ENCODE measurements around the gene TIA1.
"Not testable (repeated sequence)": the region's sequence is repeated elsewhere in the genome, so short reads cannot be mapped to it uniquely, and the experiment has no call there.

TIA1 gene

DNA sequence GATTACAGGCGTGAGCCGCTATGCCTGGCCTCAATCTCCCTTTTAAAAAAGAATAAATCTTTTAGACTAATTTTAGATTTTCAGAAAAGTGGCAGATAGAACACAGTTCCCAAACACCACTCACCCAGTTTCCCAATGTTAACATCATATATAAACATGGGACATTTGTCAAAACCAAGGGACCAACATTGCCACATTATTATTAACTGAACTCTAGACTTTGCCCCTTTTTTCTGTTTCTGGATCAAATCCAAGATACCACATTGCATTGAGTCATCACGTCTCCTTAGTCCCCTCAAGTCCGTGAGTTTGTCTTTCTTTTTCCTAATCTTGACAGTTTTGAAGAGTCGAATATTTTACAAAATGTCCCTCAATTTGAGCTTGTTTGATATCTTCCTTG is 60.0 kb downstream of the TIA1 start:
- H3K27me3 ChIP-seq (ENCODE audit: control insufficient read depth, insufficient read depth, low read length): no peaks in the 10 kb centered on the region
- H3K27ac ChIP-seq (ENCODE audit: low read length): no peak overlapping the region
- no peak overlapping the region for H3K4me3 ChIP-seq (ENCODE audit: low read length)
- H3K4me1 ChIP-seq (ENCODE audit: control insufficient read depth, low read depth, low read length): peaks cover 6% of the 10 kb centered on the region
- no peaks in the 10 kb centered on the region for H3K9me3 ChIP-seq (ENCODE audit: control insufficient read depth, low read depth, low read length)
- H3K36me3 ChIP-seq (ENCODE audit: control insufficient read depth, low read depth, low read length): no peaks in the 10 kb centered on the region
- H3K9ac ChIP-seq (ENCODE audit: low read length): no peak overlapping the region

DNA sequence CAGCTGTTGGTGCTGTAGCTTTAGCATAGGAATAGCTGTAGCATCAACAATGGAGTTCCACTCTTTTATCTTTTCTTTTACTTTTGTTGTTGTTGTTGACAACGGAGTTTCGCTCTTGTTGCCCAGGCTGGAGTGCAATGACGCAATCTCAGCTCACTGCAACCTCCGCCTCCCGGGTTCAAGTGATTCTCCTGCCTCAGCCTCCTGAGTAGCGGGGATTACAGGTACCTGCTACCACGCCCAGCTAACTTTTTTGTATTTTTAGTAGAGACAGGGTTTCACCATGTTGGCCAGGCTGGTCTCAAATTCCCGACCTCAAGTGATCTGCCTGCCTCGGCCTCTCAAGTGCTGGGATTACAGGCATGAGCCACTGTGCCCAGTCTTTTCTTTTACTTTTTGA is 61.3 kb downstream of the TIA1 start:
- not testable (repeated sequence) for H3K9ac ChIP-seq (ENCODE audit: low read length); H3K9me3 ChIP-seq (ENCODE audit: control insufficient read depth, low read depth, low read length); H3K27ac ChIP-seq (ENCODE audit: low read length)

DNA sequence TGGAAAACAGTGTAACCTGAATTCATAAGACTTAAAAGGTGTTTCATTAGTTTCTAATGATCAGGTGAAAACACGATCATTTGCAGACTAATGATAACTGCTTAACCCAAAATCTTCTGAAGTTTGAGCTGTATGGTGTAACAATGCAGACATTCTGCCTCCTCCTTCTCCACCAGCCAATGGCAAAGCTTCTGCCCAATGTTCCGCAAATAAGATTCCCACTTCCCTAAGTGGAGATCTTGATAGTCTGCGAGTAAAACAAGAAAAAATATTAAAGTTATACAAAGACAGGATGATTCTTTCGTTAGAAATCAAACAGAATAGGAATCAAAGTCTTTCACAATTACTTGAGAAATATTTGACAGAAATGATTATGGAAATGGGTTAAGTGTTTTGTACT is 65.7 kb downstream of the TIA1 start:
- H3K27ac ChIP-seq (ENCODE audit: low read length): no peak overlapping the region
- H3K36me3 ChIP-seq (ENCODE audit: control insufficient read depth, low read depth, low read length): peaks cover 12% of the 10 kb centered on the region
- H3K9ac ChIP-seq (ENCODE audit: low read length): no peak overlapping the region
- H3K27me3 ChIP-seq (ENCODE audit: control insufficient read depth, insufficient read depth, low read length): no peaks in the 10 kb centered on the region
- H3K4me1 ChIP-seq (ENCODE audit: control insufficient read depth, low read depth, low read length): no peaks in the 10 kb centered on the region
- no peak overlapping the region for H3K4me3 ChIP-seq (ENCODE audit: low read length)
- H3K9me3 ChIP-seq (ENCODE audit: control insufficient read depth, low read depth, low read length): no peaks in the 10 kb centered on the region

More for the DNA sequence above, 61.3 kb downstream of the TIA1 start:
- not testable (repeated sequence) for H3K36me3 ChIP-seq (ENCODE audit: control insufficient read depth, low read depth, low read length); H3K4me3 ChIP-seq (ENCODE audit: low read length); H3K27me3 ChIP-seq (ENCODE audit: control insufficient read depth, insufficient read depth, low read length); H3K4me1 ChIP-seq (ENCODE audit: control insufficient read depth, low read depth, low read length)

DNA sequence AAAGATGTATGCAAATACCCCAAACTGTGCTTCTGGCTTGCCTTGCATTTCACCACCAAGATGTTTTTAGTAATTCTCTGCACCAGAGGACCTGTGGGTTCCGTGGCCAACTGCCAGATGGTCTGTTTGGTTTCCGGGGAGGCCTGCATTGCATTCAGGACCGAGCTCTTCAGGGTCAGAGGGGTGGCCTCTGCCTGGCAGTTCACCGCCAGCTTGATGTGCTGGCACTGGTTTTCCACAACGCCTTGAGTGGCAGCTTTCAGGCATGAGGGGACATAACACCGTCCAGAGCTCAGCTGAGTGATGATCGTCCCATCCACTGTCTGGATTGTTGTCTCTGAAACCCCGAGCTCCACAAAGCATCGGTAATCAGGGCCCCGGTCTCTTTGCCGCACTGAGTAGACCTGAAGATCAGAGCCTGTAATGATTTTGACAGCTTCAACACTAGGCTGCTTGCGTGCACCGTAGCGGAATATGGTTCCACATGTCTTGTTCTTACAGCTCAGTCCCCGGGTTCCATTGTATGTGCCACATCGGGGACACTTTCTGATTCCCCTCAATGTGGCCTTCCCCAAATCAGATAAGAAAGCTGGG is 67.0 kb downstream of the TIA1 start:
- Histone ChIP-seq H3K9me3 (ENCODE audit: control insufficient read depth, low read depth, low read length) (no peaks in the 10 kb centered on the region), H3K4me3 (ENCODE audit: low read length) (no peak overlapping the region), H3K27me3 (ENCODE audit: control insufficient read depth, insufficient read depth, low read length) (no peaks in the 10 kb centered on the region), H3K36me3 (ENCODE audit: control insufficient read depth, low read depth, low read length) (peaks cover 12% of the 10 kb centered on the region), H3K27ac (ENCODE audit: low read length) (no peak overlapping the region), H3K9ac (ENCODE audit: low read length) (no peak overlapping the region), H3K4me1 (ENCODE audit: control insufficient read depth, low read depth, low read length) (no peaks in the 10 kb centered on the region)

DNA sequence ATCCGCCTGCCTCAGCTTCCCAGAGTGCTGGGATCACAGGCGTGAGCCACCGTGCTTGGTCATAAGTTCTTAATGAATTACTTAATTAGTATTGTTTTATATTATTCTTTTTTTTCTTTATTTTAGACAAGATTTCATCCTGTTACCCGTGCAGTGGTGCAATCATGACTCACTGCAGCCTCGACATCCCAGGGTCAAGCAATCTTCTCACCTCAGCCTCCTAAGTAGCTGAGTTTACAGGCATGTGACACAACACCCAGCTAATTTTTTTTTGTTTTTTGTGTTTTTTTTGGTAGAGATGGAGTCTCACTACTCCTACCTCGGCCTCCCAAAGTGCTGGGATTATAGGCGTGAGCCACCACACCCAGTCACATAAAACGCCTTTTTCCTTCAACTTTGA is 74.9 kb downstream of the TIA1 start:
- H3K27me3 ChIP-seq (ENCODE audit: control insufficient read depth, insufficient read depth, low read length): no peaks in the 10 kb centered on the region
- no peak overlapping the region for H3K9ac ChIP-seq (ENCODE audit: low read length)
- H3K4me3 ChIP-seq (ENCODE audit: low read length): no peak overlapping the region
- H3K27ac ChIP-seq (ENCODE audit: low read length): no peak overlapping the region
- no peaks in the 10 kb centered on the region for H3K4me1 ChIP-seq (ENCODE audit: control insufficient read depth, low read depth, low read length)
- H3K36me3 ChIP-seq (ENCODE audit: control insufficient read depth, low read depth, low read length): peaks cover 21% of the 10 kb centered on the region
- H3K9me3 ChIP-seq (ENCODE audit: control insufficient read depth, low read depth, low read length): no peaks in the 10 kb centered on the region

DNA sequence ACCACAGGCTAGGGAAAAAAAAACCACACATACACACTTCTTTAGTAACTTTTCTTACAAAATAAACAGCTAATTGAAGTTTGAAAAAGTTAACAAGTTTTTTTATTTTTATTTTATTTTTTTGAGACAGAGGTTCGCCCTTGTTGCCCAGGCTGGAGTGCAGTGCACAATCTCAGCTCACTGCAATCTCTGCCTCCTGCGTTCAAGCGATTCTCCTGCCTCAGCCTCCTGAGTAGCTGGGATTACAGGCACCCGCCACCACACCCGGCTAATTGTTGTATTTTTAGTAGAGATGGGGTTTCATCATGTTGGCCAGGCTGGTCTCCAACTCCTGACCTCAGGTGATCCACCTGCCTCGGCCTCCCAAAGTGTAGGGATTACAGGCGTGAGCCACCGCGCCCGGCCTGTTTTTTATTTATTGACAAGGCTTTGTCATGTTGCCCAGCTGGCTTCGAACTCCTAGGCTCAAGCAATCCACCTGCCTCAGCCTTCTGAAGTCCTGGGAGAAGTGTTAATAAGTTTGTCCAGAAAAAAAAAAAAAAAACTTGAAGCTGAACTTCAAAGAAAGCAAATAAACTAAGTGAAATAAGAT is 78.7 kb downstream of the TIA1 start:
- H3K9me3 ChIP-seq (ENCODE audit: control insufficient read depth, low read depth, low read length); H3K9ac ChIP-seq (ENCODE audit: low read length); H3K27me3 ChIP-seq (ENCODE audit: control insufficient read depth, insufficient read depth, low read length); H3K4me3 ChIP-seq (ENCODE audit: low read length); H3K27ac ChIP-seq (ENCODE audit: low read length); H3K4me1 ChIP-seq (ENCODE audit: control insufficient read depth, low read depth, low read length): not testable (repeated sequence)
- peaks cover 22% of the 10 kb centered on the region for H3K36me3 ChIP-seq (ENCODE audit: control insufficient read depth, low read depth, low read length)

DNA sequence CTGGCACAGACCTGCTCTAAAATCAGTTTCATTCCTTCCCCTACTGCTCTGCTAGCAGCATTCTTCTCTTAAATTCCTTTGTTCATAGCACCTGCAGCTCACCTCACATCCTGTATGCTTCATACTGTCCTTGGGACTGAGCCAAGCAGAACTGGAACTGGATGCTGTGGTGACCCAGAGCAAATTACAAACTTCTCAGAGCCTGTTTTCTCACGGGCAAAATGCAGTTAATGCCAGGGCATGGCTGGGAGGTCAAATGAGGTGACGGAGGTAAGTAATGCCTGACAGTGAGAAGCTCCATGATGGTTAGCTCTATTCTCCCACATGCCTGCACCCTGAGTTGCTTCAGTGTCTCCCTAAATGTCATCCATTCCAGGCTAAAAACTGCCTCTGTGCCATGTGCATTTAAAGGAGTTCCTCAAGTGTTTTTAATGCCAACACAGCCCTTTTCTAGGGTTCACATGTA is 87.3 kb downstream of the TIA1 start:
- Histone ChIP-seq H3K9ac (ENCODE audit: low read length) (no peak overlapping the region), H3K4me3 (ENCODE audit: low read length) (no peak overlapping the region), H3K36me3 (ENCODE audit: control insufficient read depth, low read depth, low read length) (peaks cover 18% of the 10 kb centered on the region), H3K27ac (ENCODE audit: low read length) (no peak overlapping the region), H3K4me1 (ENCODE audit: control insufficient read depth, low read depth, low read length) (no peaks in the 10 kb centered on the region), H3K27me3 (ENCODE audit: control insufficient read depth, insufficient read depth, low read length) (no peaks in the 10 kb centered on the region), H3K9me3 (ENCODE audit: control insufficient read depth, low read depth, low read length) (no peaks in the 10 kb centered on the region)

DNA sequence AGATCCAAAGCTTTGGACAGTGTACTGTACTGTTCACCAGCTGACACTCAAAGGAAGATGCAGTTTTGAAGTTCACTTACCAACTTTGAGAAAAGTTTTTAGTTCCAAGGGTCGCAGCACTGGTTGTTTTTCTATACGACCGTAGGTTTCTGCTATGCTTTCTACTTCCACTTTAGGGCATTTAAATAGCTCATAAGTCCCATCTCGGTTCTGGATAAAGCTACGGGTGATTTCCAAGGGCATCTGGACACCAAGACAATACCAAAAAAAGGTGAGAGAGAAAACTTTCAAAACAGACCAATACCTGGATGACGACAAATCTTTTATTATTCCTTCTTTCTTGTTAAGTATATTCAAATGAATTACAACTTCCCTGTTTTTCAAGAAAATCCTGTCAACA is 87.9 kb downstream of the TIA1 start:
- Histone ChIP-seq H3K27me3 (ENCODE audit: control insufficient read depth, insufficient read depth, low read length) (no peaks in the 10 kb centered on the region), H3K27ac (ENCODE audit: low read length) (no peak overlapping the region), H3K9me3 (ENCODE audit: control insufficient read depth, low read depth, low read length) (no peaks in the 10 kb centered on the region), H3K4me3 (ENCODE audit: low read length) (no peak overlapping the region), H3K9ac (ENCODE audit: low read length) (no peak overlapping the region), H3K4me1 (ENCODE audit: control insufficient read depth, low read depth, low read length) (no peaks in the 10 kb centered on the region), H3K36me3 (ENCODE audit: control insufficient read depth, low read depth, low read length) (peaks cover 17% of the 10 kb centered on the region)
